ENCODE data around the gene SPC24.

Gene SPC24

GRCh38 chr19:11200931-11201330 is 45.3 kb upstream of the SPC24 start:
- Histone ChIP-seq H4K20me1 (ENCODE audit: insufficient read depth, low read length) (no peaks in the 10 kb centered on the region), H3F3A (ENCODE audit: insufficient read depth, low read length) (0 out of 2 replicates have a peak, but pooled peaks cover 3% of the 10 kb centered on the region), H3K36me3 (ENCODE audit: insufficient read depth, low read length) (no peaks in the 10 kb centered on the region), H3K9ac (ENCODE audit: low read length) (peak overlapping the region; percentile 0; the same call in 1 of the 2 replicates), H3K27ac (ENCODE audit: low read depth, low read length, poor library complexity, severe bottlenecking) (peak overlapping the region; percentile 50), H3K79me2 (ENCODE audit: insufficient read depth, low read length) (no peaks in the 10 kb centered on the region), H3K9me2 (ENCODE audit: low read depth, low read length) (no peaks in the 10 kb centered on the region), H2AFZ (ENCODE audit: low read length) (no peak overlapping the region), H3K4me2 (ENCODE audit: low read length) (peak overlapping the region; percentile 2; the same call in 1 of the 2 replicates), H3K27me3 (ENCODE audit: insufficient read depth, low read length) (no peaks in the 10 kb centered on the region), H3K4me1 (ENCODE audit: insufficient read depth, low read length, severe bottlenecking) (peaks cover 70% of the 10 kb centered on the region), H3K9me3 (ENCODE audit: low read length) (no peaks in the 10 kb centered on the region), H3K4me3 (ENCODE audit: low read depth, low read length, poor library complexity, severe bottlenecking) (no peak overlapping the region)
- TF ChIP-seq EZH2 (IDR thresholded peaks at IDR 0.05; ENCODE audit: borderline replicate concordance, low read length) (no peak), CTCF (IDR thresholded peaks at IDR 0.05; ENCODE audit: low read length) (no peak)

- no peak for TF ChIP-seq EZH2 (IDR thresholded peaks at IDR 0.05; ENCODE audit: borderline replicate concordance, low read length)
- TF ChIP-seq CTCF (IDR thresholded peaks at IDR 0.05; ENCODE audit: low read length) = peak; percentile 18; the same call in 1 of the 2 replicates
- no peaks in the 10 kb centered on the region for H3F3A ChIP-seq (ENCODE audit: insufficient read depth, low read length)
- H3K9me3 ChIP-seq (ENCODE audit: low read length) = no peaks in the 10 kb centered on the region
- peaks cover 4% of the 10 kb centered on the region; the same call in 1 of the 2 replicates for H3K36me3 ChIP-seq (ENCODE audit: insufficient read depth, low read length)
- no peak overlapping the region for H2AFZ ChIP-seq (ENCODE audit: low read length)
- no peaks in the 10 kb centered on the region for H3K27me3 ChIP-seq (ENCODE audit: insufficient read depth, low read length)
- no peak overlapping the region for H3K4me3 ChIP-seq (ENCODE audit: low read depth, low read length, poor library complexity, severe bottlenecking)
- peak overlapping the region; percentile 0; the same call in 1 of the 2 replicates for H3K9ac ChIP-seq (ENCODE audit: low read length)
- no peaks in the 10 kb centered on the region for H3K79me2 ChIP-seq (ENCODE audit: insufficient read depth, low read length)
- H3K27ac ChIP-seq (ENCODE audit: low read depth, low read length, poor library complexity, severe bottlenecking) = peak overlapping the region; percentile 50
- H4K20me1 ChIP-seq (ENCODE audit: insufficient read depth, low read length) = no peaks in the 10 kb centered on the region
- peak overlapping the region; percentile 2; the same call in 1 of the 2 replicates for H3K4me2 ChIP-seq (ENCODE audit: low read length)
- no peaks in the 10 kb centered on the region for H3K9me2 ChIP-seq (ENCODE audit: low read depth, low read length)
- peaks cover 70% of the 10 kb centered on the region for H3K4me1 ChIP-seq (ENCODE audit: insufficient read depth, low read length, severe bottlenecking)
Observed at GRCh38 chr19:11200015-11200574, 44.5 kb upstream of the SPC24 start.

GRCh38 chr19:11199517-11199916 is 43.9 kb upstream of the SPC24 start:
- Histone ChIP-seq H3F3A (ENCODE audit: insufficient read depth, low read length) (no peaks in the 10 kb centered on the region), H3K79me2 (ENCODE audit: insufficient read depth, low read length) (no peaks in the 10 kb centered on the region), H3K9me3 (ENCODE audit: low read length) (no peaks in the 10 kb centered on the region), H3K36me3 (ENCODE audit: insufficient read depth, low read length) (peaks cover 4% of the 10 kb centered on the region; the same call in 1 of the 2 replicates), H2AFZ (ENCODE audit: low read length) (no peak overlapping the region), H4K20me1 (ENCODE audit: insufficient read depth, low read length) (no peaks in the 10 kb centered on the region), H3K4me2 (ENCODE audit: low read length) (peak overlapping the region; percentile 2; the same call in 1 of the 2 replicates), H3K27me3 (ENCODE audit: insufficient read depth, low read length) (no peaks in the 10 kb centered on the region), H3K27ac (ENCODE audit: low read depth, low read length, poor library complexity, severe bottlenecking) (peak overlapping the region; percentile 50), H3K4me1 (ENCODE audit: insufficient read depth, low read length, severe bottlenecking) (peaks cover 70% of the 10 kb centered on the region), H3K9me2 (ENCODE audit: low read depth, low read length) (no peaks in the 10 kb centered on the region), H3K9ac (ENCODE audit: low read length) (peak overlapping the region; percentile 14; the same call in 1 of the 2 replicates), H3K4me3 (ENCODE audit: low read depth, low read length, poor library complexity, severe bottlenecking) (no peak overlapping the region)
- TF ChIP-seq CTCF (IDR thresholded peaks at IDR 0.05; ENCODE audit: low read length) (no peak), EZH2 (IDR thresholded peaks at IDR 0.05; ENCODE audit: borderline replicate concordance, low read length) (no peak)
